ENCODE data around the gene DYNC2H1. TPM values are rescaled to one million over a fixed set of nuclear protein-coding genes. Genes with fewer than 3 reads are reported as not detected.
"Not testable (repeated sequence)": the region's sequence is repeated elsewhere in the genome, so short reads cannot be mapped to it uniquely, and the experiment has no call there.

The DYNC2H1 gene
- total and polyA plus RNA-seq, 4 donors = 6.4 to 102 (median 23.7) TPM

GRCh38 chr11:103367650-103368049, 258.4 kb downstream of the DYNC2H1 start:
- peaks cover 0 to 2% (median 0%) of the 10 kb centered on the region in 5 donors for H3K4me1 ChIP-seq (ENCODE audit: control insufficient read depth in 5 of 5, insufficient read depth in 5 of 5, low read length in 5 of 5)
- H3K36me3 ChIP-seq (ENCODE audit: control insufficient read depth in 4 of 4, insufficient read depth in 4 of 4, low read length in 4 of 4) = peaks cover 0 to 7% (median 2%) of the 10 kb centered on the region in 4 donors
- DNase-seq = no peak
- TF ChIP-seq, protein P1, sequence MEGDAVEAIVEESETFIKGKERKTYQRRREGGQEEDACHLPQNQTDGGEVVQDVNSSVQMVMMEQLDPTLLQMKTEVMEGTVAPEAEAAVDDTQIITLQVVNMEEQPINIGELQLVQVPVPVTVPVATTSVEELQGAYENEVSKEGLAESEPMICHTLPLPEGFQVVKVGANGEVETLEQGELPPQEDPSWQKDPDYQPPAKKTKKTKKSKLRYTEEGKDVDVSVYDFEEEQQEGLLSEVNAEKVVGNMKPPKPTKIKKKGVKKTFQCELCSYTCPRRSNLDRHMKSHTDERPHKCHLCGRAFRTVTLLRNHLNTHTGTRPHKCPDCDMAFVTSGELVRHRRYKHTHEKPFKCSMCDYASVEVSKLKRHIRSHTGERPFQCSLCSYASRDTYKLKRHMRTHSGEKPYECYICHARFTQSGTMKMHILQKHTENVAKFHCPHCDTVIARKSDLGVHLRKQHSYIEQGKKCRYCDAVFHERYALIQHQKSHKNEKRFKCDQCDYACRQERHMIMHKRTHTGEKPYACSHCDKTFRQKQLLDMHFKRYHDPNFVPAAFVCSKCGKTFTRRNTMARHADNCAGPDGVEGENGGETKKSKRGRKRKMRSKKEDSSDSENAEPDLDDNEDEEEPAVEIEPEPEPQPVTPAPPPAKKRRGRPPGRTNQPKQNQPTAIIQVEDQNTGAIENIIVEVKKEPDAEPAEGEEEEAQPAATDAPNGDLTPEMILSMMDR (IDR thresholded peaks at IDR 0.05; ENCODE audit: control extremely low read depth, extremely low read depth) = no peak
- H3K27ac ChIP-seq (ENCODE audit: low read depth in 1 of 2, low read length in 1 of 2) = no peak overlapping the region
- 81 to 95% methylated on average over 3 of the region's 3 CpGs for WGBS, 2 donors
- no peaks in the 10 kb centered on the region for H3K27me3 ChIP-seq (ENCODE audit: control insufficient read depth in 3 of 3, insufficient read depth in 3 of 3, low read length in 2 of 3)
- H3K9me3 ChIP-seq (ENCODE audit: control insufficient read depth in 4 of 4, insufficient read depth in 3 of 4, low read length in 3 of 4) = no peaks in the 10 kb centered on the region
- ATAC-seq (ENCODE audit: insufficient read depth, low FRiP score) = no peak
- no peak overlapping the region for H3K4me3 ChIP-seq
- H3K9ac ChIP-seq (ENCODE audit: insufficient read depth in 1 of 2, low read length in 2 of 2) = no peak overlapping the region

GRCh38 chr11:103368145-103368544, 258.9 kb downstream of the DYNC2H1 start:
- Histone ChIP-seq H3K9me3 (ENCODE audit: control insufficient read depth in 4 of 4, insufficient read depth in 3 of 4, low read length in 3 of 4) (no peaks in the 10 kb centered on the region), H3K27me3 (ENCODE audit: control insufficient read depth in 3 of 3, insufficient read depth in 3 of 3, low read length in 2 of 3) (no peaks in the 10 kb centered on the region), H3K4me1 (ENCODE audit: control insufficient read depth in 5 of 5, insufficient read depth in 5 of 5, low read length in 5 of 5) (peaks cover 0 to 4% (median 0%) of the 10 kb centered on the region in 5 donors), H3K4me3 (no peak overlapping the region), H3K9ac (ENCODE audit: insufficient read depth in 1 of 2, low read length in 2 of 2) (no peak overlapping the region), H3K36me3 (ENCODE audit: control insufficient read depth in 4 of 4, insufficient read depth in 4 of 4, low read length in 4 of 4) (peaks cover 0 to 7% (median 2%) of the 10 kb centered on the region in 4 donors), H3K27ac (ENCODE audit: low read depth in 1 of 2, low read length in 1 of 2) (no peak overlapping the region)
- WGBS, 2 donors = 75 to 84% methylated on average over 1 of the region's 1 CpG
- ATAC-seq (ENCODE audit: insufficient read depth, low FRiP score) (no peak), DNase-seq (no peak)
- TF ChIP-seq, protein P1 (IDR thresholded peaks at IDR 0.05; ENCODE audit: control extremely low read depth, extremely low read depth) = no peak

GRCh38 chr11:103370076-103370475, 260.9 kb downstream of the DYNC2H1 start:
- TF ChIP-seq, protein P1 (IDR thresholded peaks at IDR 0.05; ENCODE audit: control extremely low read depth, extremely low read depth) = no peak
- Histone ChIP-seq H3K36me3 (ENCODE audit: control insufficient read depth in 4 of 4, insufficient read depth in 4 of 4, low read length in 4 of 4) (peaks cover 0 to 5% (median 2%) of the 10 kb centered on the region in 4 donors), H3K27me3 (ENCODE audit: control insufficient read depth in 3 of 3, insufficient read depth in 3 of 3, low read length in 2 of 3) (no peaks in the 10 kb centered on the region), H3K4me1 (ENCODE audit: control insufficient read depth in 5 of 5, insufficient read depth in 5 of 5, low read length in 5 of 5) (peaks cover 0 to 2% (median 0%) of the 10 kb centered on the region in 5 donors), H3K27ac (ENCODE audit: low read depth in 1 of 2, low read length in 1 of 2) (no peak overlapping the region), H3K9ac (ENCODE audit: insufficient read depth in 1 of 2, low read length in 2 of 2) (no peak overlapping the region), H3K9me3 (ENCODE audit: control insufficient read depth in 4 of 4, insufficient read depth in 3 of 4, low read length in 3 of 4) (peaks cover 0 to 3% (median under 1%) of the 10 kb centered on the region in 4 donors), H3K4me3 (no peak overlapping the region)
- 0 to 66% methylated on average over 1 of the region's 1 CpG for WGBS, 2 donors
- ATAC-seq (ENCODE audit: insufficient read depth, low FRiP score) = no peak
- DNase-seq = no peak

GRCh38 chr11:103372906-103373305, 263.7 kb downstream of the DYNC2H1 start:
- Histone ChIP-seq H3K36me3 (ENCODE audit: control insufficient read depth in 4 of 4, insufficient read depth in 4 of 4, low read length in 4 of 4) (peaks cover 0 to 5% (median 2%) of the 10 kb centered on the region in 4 donors), H3K4me3 (no peak overlapping the region), H3K9me3 (ENCODE audit: control insufficient read depth in 4 of 4, insufficient read depth in 3 of 4, low read length in 3 of 4) (peaks cover 0 to 5% (median 3%) of the 10 kb centered on the region in 4 donors), H3K9ac (ENCODE audit: insufficient read depth in 1 of 2, low read length in 2 of 2) (no peak overlapping the region), H3K27me3 (ENCODE audit: control insufficient read depth in 3 of 3, insufficient read depth in 3 of 3, low read length in 2 of 3) (no peaks in the 10 kb centered on the region), H3K27ac (ENCODE audit: low read depth in 1 of 2, low read length in 1 of 2) (no peak overlapping the region), H3K4me1 (ENCODE audit: control insufficient read depth in 5 of 5, insufficient read depth in 5 of 5, low read length in 5 of 5) (peaks cover 0 to 2% (median 0%) of the 10 kb centered on the region in 5 donors)
- DNase-seq (no peak), ATAC-seq (ENCODE audit: insufficient read depth, low FRiP score) (no peak)
- WGBS, 2 donors = 87 to 92% methylated on average over 2 of the region's 2 CpGs
- TF ChIP-seq, protein P1 (IDR thresholded peaks at IDR 0.05; ENCODE audit: control extremely low read depth, extremely low read depth) = no peak

- 33 to 80% methylated on average over 3 of the region's 3 CpGs for WGBS, 2 donors
- ATAC-seq (ENCODE audit: insufficient read depth, low FRiP score); H3K36me3 ChIP-seq (ENCODE audit: control insufficient read depth in 4 of 4, insufficient read depth in 4 of 4, low read length in 4 of 4); DNase-seq; H3K27ac ChIP-seq (ENCODE audit: low read depth in 1 of 2, low read length in 1 of 2); H3K9ac ChIP-seq (ENCODE audit: insufficient read depth in 1 of 2, low read length in 2 of 2); H3K27me3 ChIP-seq (ENCODE audit: control insufficient read depth in 3 of 3, insufficient read depth in 3 of 3, low read length in 2 of 3); H3K9me3 ChIP-seq (ENCODE audit: control insufficient read depth in 4 of 4, insufficient read depth in 3 of 4, low read length in 3 of 4); H3K4me1 ChIP-seq (ENCODE audit: control insufficient read depth in 5 of 5, insufficient read depth in 5 of 5, low read length in 5 of 5); H3K4me3 ChIP-seq: not testable (repeated sequence)
Measured at GRCh38 chr11:103374227-103374626, 265.0 kb downstream of the DYNC2H1 start.
